ENCODE measurements around the gene MPHOSPH9. TPM values are rescaled to one million over a fixed set of nuclear protein-coding genes. Genes with fewer than 3 reads are reported as not detected.
"Not testable (repeated sequence)": the region's sequence is repeated elsewhere in the genome, so short reads cannot be mapped to it uniquely, and the experiment has no call there.

Gene MPHOSPH9
- total RNA-seq, 2 experiments from 2014 or later: 88.3 to 136 TPM

GRCh38 chr12:123252365-123252764, 19.4 kb upstream of the MPHOSPH9 start:
- H2AFZ ChIP-seq (ENCODE audit: low read length); DNase-seq (ENCODE audit: low spot score); BruUV-seq (replicated peaks); H3K4me2 ChIP-seq (ENCODE audit: low read length); H3K27ac ChIP-seq (ENCODE audit: low read depth, low read length, poor library complexity, severe bottlenecking); H3K9me2 ChIP-seq (ENCODE audit: insufficient read depth, low read length); intact Hi-C loops (cut with micrococcal nuclease; ENCODE audit: unreplicated experiment); H3K4me1 ChIP-seq (ENCODE audit: insufficient read depth, low read length, poor library complexity, severe bottlenecking); H3K4me3 ChIP-seq (ENCODE audit: low read depth, low read length, poor library complexity, severe bottlenecking); H4K20me1 ChIP-seq (ENCODE audit: insufficient read depth, low read length); CTCF ChIA-PET (ENCODE audit: unreplicated experiment): not testable (repeated sequence)
- peaks cover 83% of the 10 kb centered on the region for H3K36me3 ChIP-seq (ENCODE audit: insufficient read depth, low read length)
- H3K79me2 ChIP-seq (ENCODE audit: insufficient read depth, low read depth, low read length): peaks cover 23% of the 10 kb centered on the region
- POLR2A ChIA-PET: interaction anchor here (1.1 kb wide), 1 partner anchor 16 kb away, joined by 3 read pairs; no protein-coding TSS in a partner anchor
- H3K9me3 ChIP-seq (ENCODE audit: low read length): peaks cover 11% of the 10 kb centered on the region; the same call in 1 of the 2 replicates

- no TSS peak for BruUV-seq (replicated peaks)
- no peak for DNase-seq (ENCODE audit: low spot score)
- ChIA-PET POLR2A (interaction anchor here (1.1 kb wide), 1 partner anchor 16 kb away, joined by 3 read pairs; no protein-coding TSS in a partner anchor), CTCF (ENCODE audit: unreplicated experiment) (interaction anchor here (0.6 kb wide), 1 partner anchor 312 kb away, joined by 3 read pairs; no protein-coding TSS in a partner anchor)
- Histone ChIP-seq H3K4me1 (ENCODE audit: insufficient read depth, low read length, poor library complexity, severe bottlenecking) (no peaks in the 10 kb centered on the region), H3K27ac (ENCODE audit: low read depth, low read length, poor library complexity, severe bottlenecking) (no peak overlapping the region), H3K4me3 (ENCODE audit: low read depth, low read length, poor library complexity, severe bottlenecking) (no peak overlapping the region), H3K79me2 (ENCODE audit: insufficient read depth, low read depth, low read length) (peaks cover 28% of the 10 kb centered on the region), H4K20me1 (ENCODE audit: insufficient read depth, low read length) (no peaks in the 10 kb centered on the region), H3K4me2 (ENCODE audit: low read length) (no peak overlapping the region), H3K9me2 (ENCODE audit: insufficient read depth, low read length) (no peaks in the 10 kb centered on the region), H2AFZ (ENCODE audit: low read length) (no peak overlapping the region), H3K36me3 (ENCODE audit: insufficient read depth, low read length) (peaks cover 79% of the 10 kb centered on the region), H3K9me3 (ENCODE audit: low read length) (peaks cover 11% of the 10 kb centered on the region; the same call in 1 of the 2 replicates)
- intact Hi-C loops (cut with micrococcal nuclease; ENCODE audit: unreplicated experiment): no loop called here
- TF ChIP-seq CTCF (conservative IDR thresholded peaks at IDR 0.05; ENCODE audit: low read length) (no peak), EZH2phosphoT487 (IDR thresholded peaks at IDR 0.05; ENCODE audit: borderline replicate concordance, low read depth, low read length) (no peak)
Observed at GRCh38 chr12:123251403-123252076, 18.6 kb upstream of the MPHOSPH9 start.

GRCh38 chr12:123250471-123251383, 17.8 kb upstream of the MPHOSPH9 start:
- no peak for DNase-seq (ENCODE audit: low spot score)
- TF ChIP-seq EZH2phosphoT487 (IDR thresholded peaks at IDR 0.05; ENCODE audit: borderline replicate concordance, low read depth, low read length): no peak
- TF ChIP-seq CTCF (conservative IDR thresholded peaks at IDR 0.05; ENCODE audit: low read length): no peak
- H3K27ac ChIP-seq (ENCODE audit: low read depth, low read length, poor library complexity, severe bottlenecking): no peak overlapping the region
- no peak overlapping the region for H3K4me3 ChIP-seq (ENCODE audit: low read depth, low read length, poor library complexity, severe bottlenecking)
- H3K4me2 ChIP-seq (ENCODE audit: low read length): no peak overlapping the region
- intact Hi-C loops (cut with micrococcal nuclease; ENCODE audit: unreplicated experiment): no loop called here
- POLR2A ChIA-PET: interaction anchor here (1.1 to 1.3 kb wide), 2 partner anchors 15 to 18 kb away, joined by 3 to 4 read pairs; partner anchors contain the start of genes MPHOSPH9 and MTRFR
- no peak overlapping the region for H2AFZ ChIP-seq (ENCODE audit: low read length)
- peaks cover 13% of the 10 kb centered on the region; the same call in 1 of the 2 replicates for H3K9me3 ChIP-seq (ENCODE audit: low read length)
- H3K79me2 ChIP-seq (ENCODE audit: insufficient read depth, low read depth, low read length): peaks cover 36% of the 10 kb centered on the region
- H4K20me1 ChIP-seq (ENCODE audit: insufficient read depth, low read length): no peaks in the 10 kb centered on the region
- CTCF ChIA-PET (ENCODE audit: unreplicated experiment): no interaction called here
- H3K36me3 ChIP-seq (ENCODE audit: insufficient read depth, low read length): peaks cover 76% of the 10 kb centered on the region
- no peaks in the 10 kb centered on the region for H3K9me2 ChIP-seq (ENCODE audit: insufficient read depth, low read length)
- BruUV-seq (replicated peaks): no TSS peak
- H3K4me1 ChIP-seq (ENCODE audit: insufficient read depth, low read length, poor library complexity, severe bottlenecking): no peaks in the 10 kb centered on the region

GRCh38 chr12:123248996-123249741, 16.2 kb upstream of the MPHOSPH9 start:
- H3K4me1 ChIP-seq (ENCODE audit: insufficient read depth, low read length, poor library complexity, severe bottlenecking); BruUV-seq (replicated peaks); H3K27ac ChIP-seq (ENCODE audit: low read depth, low read length, poor library complexity, severe bottlenecking); intact Hi-C loops (cut with micrococcal nuclease; ENCODE audit: unreplicated experiment); DNase-seq (ENCODE audit: low spot score); H3K4me2 ChIP-seq (ENCODE audit: low read length); H3K4me3 ChIP-seq (ENCODE audit: low read depth, low read length, poor library complexity, severe bottlenecking); CTCF ChIA-PET (ENCODE audit: unreplicated experiment); H4K20me1 ChIP-seq (ENCODE audit: insufficient read depth, low read length); H3K9me2 ChIP-seq (ENCODE audit: insufficient read depth, low read length); H2AFZ ChIP-seq (ENCODE audit: low read length); POLR2A ChIA-PET: not testable (repeated sequence)
- peaks cover 41% of the 10 kb centered on the region for H3K79me2 ChIP-seq (ENCODE audit: insufficient read depth, low read depth, low read length)
- peaks cover 17% of the 10 kb centered on the region; the same call in 1 of the 2 replicates for H3K9me3 ChIP-seq (ENCODE audit: low read length)
- peaks cover 69% of the 10 kb centered on the region for H3K36me3 ChIP-seq (ENCODE audit: insufficient read depth, low read length)
